Breast epithelium (tissue), 3 donors: Measurements from ENCODE around the gene SDK2.
"Not testable (repeated sequence)": the region's sequence is repeated elsewhere in the genome, so short reads cannot be mapped to it uniquely, and the experiment has no call there.

Experiments
- CTCF ChIP-seq, 3 donors: fragments of 450-650 bp; IDR thresholded peaks; one replicate each; pipeline ENCODE4 v1.5.1; 2016 to 2017; ENCODE audit warnings: antibody characterized with exemption in 3 of 3, mild to moderate bottlenecking in 3 of 3, moderate library complexity in 3 of 3
- POLR2AphosphoS5 ChIP-seq, 3 donors: sonication (generic); formaldehyde crosslinking; IDR thresholded peaks; one replicate each; pipeline ENCODE4 v1.6.1; 2017; ENCODE audit warnings: antibody characterized with exemption in 3 of 3

GRCh38 chr17:73453494-73453893 is 190.8 kb downstream of the SDK2 start:
- TF ChIP-seq POLR2AphosphoS5, CTCF (IDR thresholded peaks at IDR 0.05): not testable (repeated sequence)
